ENCODE measurements around the gene ZNF366.

ZNF366 gene

GRCh38 chr5:72455476-72455875 lies 51.7 kb downstream of the ZNF366 start:
- H3K4me3 ChIP-seq (ENCODE audit: low read depth, low read length) = no peak overlapping the region
- H3K27me3 ChIP-seq (ENCODE audit: insufficient read depth, low read length) = no peaks in the 10 kb centered on the region
- no peaks in the 10 kb centered on the region for H3K79me2 ChIP-seq (ENCODE audit: control insufficient read depth, insufficient read depth, low read length, unreplicated experiment)
- H3K4me1 ChIP-seq (ENCODE audit: control insufficient read depth, insufficient read depth, low read length, unreplicated experiment) = peaks cover 32% of the 10 kb centered on the region
- H2AFZ ChIP-seq (ENCODE audit: low read length, unreplicated experiment) = no peak overlapping the region
- H3K27ac ChIP-seq (ENCODE audit: low read depth, low read length) = no peak overlapping the region
- H3K36me3 ChIP-seq (ENCODE audit: insufficient read depth, low read length) = no peaks in the 10 kb centered on the region

- Histone ChIP-seq H3K27ac (ENCODE audit: low read depth, low read length) (no peak overlapping the region), H3K4me1 (ENCODE audit: control insufficient read depth, insufficient read depth, low read length, unreplicated experiment) (peaks cover 32% of the 10 kb centered on the region), H3K4me3 (ENCODE audit: low read depth, low read length) (no peak overlapping the region), H3K79me2 (ENCODE audit: control insufficient read depth, insufficient read depth, low read length, unreplicated experiment) (no peaks in the 10 kb centered on the region), H3K36me3 (ENCODE audit: insufficient read depth, low read length) (no peaks in the 10 kb centered on the region), H2AFZ (ENCODE audit: low read length, unreplicated experiment) (no peak overlapping the region), H3K27me3 (ENCODE audit: insufficient read depth, low read length) (no peaks in the 10 kb centered on the region)
Observed at GRCh38 chr5:72454996-72455395, 52.2 kb downstream of the ZNF366 start.

- H3K27ac ChIP-seq (ENCODE audit: low read depth, low read length) = peak overlapping the region; percentile 99
- H2AFZ ChIP-seq (ENCODE audit: low read length, unreplicated experiment) = peak overlapping the region; percentile 89
- peaks cover 32% of the 10 kb centered on the region for H3K4me1 ChIP-seq (ENCODE audit: control insufficient read depth, insufficient read depth, low read length, unreplicated experiment)
Observed at GRCh38 chr5:72453246-72453775, 53.9 kb downstream of the ZNF366 start.

GRCh38 chr5:72452515-72453245 lies 54.5 kb downstream of the ZNF366 start:
- Histone ChIP-seq H3K36me3 (ENCODE audit: insufficient read depth, low read length) (no peaks in the 10 kb centered on the region), H3K27me3 (ENCODE audit: insufficient read depth, low read length) (no peaks in the 10 kb centered on the region), H2AFZ (ENCODE audit: low read length, unreplicated experiment) (peak overlapping the region; percentile 89), H3K4me1 (ENCODE audit: control insufficient read depth, insufficient read depth, low read length, unreplicated experiment) (peaks cover 32% of the 10 kb centered on the region), H3K4me3 (ENCODE audit: low read depth, low read length) (peak overlapping the region; percentile 57), H3K79me2 (ENCODE audit: control insufficient read depth, insufficient read depth, low read length, unreplicated experiment) (no peaks in the 10 kb centered on the region), H3K27ac (ENCODE audit: low read depth, low read length) (peak overlapping the region; percentile 99)

More at GRCh38 chr5:72453246-72453775, 53.9 kb downstream of the ZNF366 start:
- H3K79me2 ChIP-seq (ENCODE audit: control insufficient read depth, insufficient read depth, low read length, unreplicated experiment) = no peaks in the 10 kb centered on the region
- no peaks in the 10 kb centered on the region for H3K36me3 ChIP-seq (ENCODE audit: insufficient read depth, low read length)
- peak overlapping the region; percentile 57; the same call in 1 of the 2 replicates for H3K4me3 ChIP-seq (ENCODE audit: low read depth, low read length)
- no peaks in the 10 kb centered on the region for H3K27me3 ChIP-seq (ENCODE audit: insufficient read depth, low read length)

GRCh38 chr5:72451741-72452505 lies 55.3 kb downstream of the ZNF366 start:
- peak overlapping the region; percentile 89 for H2AFZ ChIP-seq (ENCODE audit: low read length, unreplicated experiment)
- H3K36me3 ChIP-seq (ENCODE audit: insufficient read depth, low read length) = no peaks in the 10 kb centered on the region
- no peaks in the 10 kb centered on the region for H3K27me3 ChIP-seq (ENCODE audit: insufficient read depth, low read length)
- H3K4me3 ChIP-seq (ENCODE audit: low read depth, low read length) = peak overlapping the region; percentile 57
- peak overlapping the region; percentile 99 for H3K27ac ChIP-seq (ENCODE audit: low read depth, low read length)
- H3K79me2 ChIP-seq (ENCODE audit: control insufficient read depth, insufficient read depth, low read length, unreplicated experiment) = no peaks in the 10 kb centered on the region
- H3K4me1 ChIP-seq (ENCODE audit: control insufficient read depth, insufficient read depth, low read length, unreplicated experiment) = peaks cover 32% of the 10 kb centered on the region

- Histone ChIP-seq H3K4me3 (ENCODE audit: low read depth, low read length) (no peak overlapping the region), H3K4me1 (ENCODE audit: control insufficient read depth, insufficient read depth, low read length, unreplicated experiment) (peaks cover 33% of the 10 kb centered on the region), H3K27ac (ENCODE audit: low read depth, low read length) (no peak overlapping the region), H3K79me2 (ENCODE audit: control insufficient read depth, insufficient read depth, low read length, unreplicated experiment) (no peaks in the 10 kb centered on the region), H3K27me3 (ENCODE audit: insufficient read depth, low read length) (no peaks in the 10 kb centered on the region), H2AFZ (ENCODE audit: low read length, unreplicated experiment) (no peak overlapping the region), H3K36me3 (ENCODE audit: insufficient read depth, low read length) (no peaks in the 10 kb centered on the region)
Observed at GRCh38 chr5:72448368-72448767, 58.8 kb downstream of the ZNF366 start.

- no peak overlapping the region for H3K4me3 ChIP-seq (ENCODE audit: low read depth, low read length)
- H2AFZ ChIP-seq (ENCODE audit: low read length, unreplicated experiment) = no peak overlapping the region
- H3K36me3 ChIP-seq (ENCODE audit: insufficient read depth, low read length) = no peaks in the 10 kb centered on the region
- H3K27me3 ChIP-seq (ENCODE audit: insufficient read depth, low read length) = no peaks in the 10 kb centered on the region
- H3K4me1 ChIP-seq (ENCODE audit: control insufficient read depth, insufficient read depth, low read length, unreplicated experiment) = peaks cover 27% of the 10 kb centered on the region
- H3K79me2 ChIP-seq (ENCODE audit: control insufficient read depth, insufficient read depth, low read length, unreplicated experiment) = no peaks in the 10 kb centered on the region
- H3K27ac ChIP-seq (ENCODE audit: low read depth, low read length) = no peak overlapping the region
Observed at GRCh38 chr5:72447751-72448150, 59.5 kb downstream of the ZNF366 start.

- H3K27me3 ChIP-seq (ENCODE audit: insufficient read depth, low read length) = no peaks in the 10 kb centered on the region
- H3K4me1 ChIP-seq (ENCODE audit: control insufficient read depth, insufficient read depth, low read length, unreplicated experiment) = peaks cover 26% of the 10 kb centered on the region
- no peaks in the 10 kb centered on the region for H3K79me2 ChIP-seq (ENCODE audit: control insufficient read depth, insufficient read depth, low read length, unreplicated experiment)
- H3K27ac ChIP-seq (ENCODE audit: low read depth, low read length) = no peak overlapping the region
- H3K4me3 ChIP-seq (ENCODE audit: low read depth, low read length) = no peak overlapping the region
- no peaks in the 10 kb centered on the region for H3K36me3 ChIP-seq (ENCODE audit: insufficient read depth, low read length)
- H2AFZ ChIP-seq (ENCODE audit: low read length, unreplicated experiment) = no peak overlapping the region
Observed at GRCh38 chr5:72445969-72446368, 61.2 kb downstream of the ZNF366 start.

- Histone ChIP-seq H3K27me3 (ENCODE audit: insufficient read depth, low read length) (no peaks in the 10 kb centered on the region), H3K4me3 (ENCODE audit: low read depth, low read length) (no peak overlapping the region), H3K27ac (ENCODE audit: low read depth, low read length) (no peak overlapping the region), H3K4me1 (ENCODE audit: control insufficient read depth, insufficient read depth, low read length, unreplicated experiment) (peaks cover 27% of the 10 kb centered on the region), H2AFZ (ENCODE audit: low read length, unreplicated experiment) (no peak overlapping the region), H3K36me3 (ENCODE audit: insufficient read depth, low read length) (no peaks in the 10 kb centered on the region), H3K79me2 (ENCODE audit: control insufficient read depth, insufficient read depth, low read length, unreplicated experiment) (no peaks in the 10 kb centered on the region)
Observed at GRCh38 chr5:72443883-72444282, 63.3 kb downstream of the ZNF366 start.

- Histone ChIP-seq H3K27me3 (ENCODE audit: insufficient read depth, low read length) (no peaks in the 10 kb centered on the region), H3K27ac (ENCODE audit: low read depth, low read length) (peak overlapping the region; percentile 87), H2AFZ (ENCODE audit: low read length, unreplicated experiment) (peak overlapping the region; percentile 53), H3K36me3 (ENCODE audit: insufficient read depth, low read length) (no peaks in the 10 kb centered on the region), H3K4me1 (ENCODE audit: control insufficient read depth, insufficient read depth, low read length, unreplicated experiment) (peaks cover 28% of the 10 kb centered on the region), H3K79me2 (ENCODE audit: control insufficient read depth, insufficient read depth, low read length, unreplicated experiment) (no peaks in the 10 kb centered on the region), H3K4me3 (ENCODE audit: low read depth, low read length) (peak overlapping the region; percentile 6; the same call in 1 of the 2 replicates)
Observed at GRCh38 chr5:72441862-72442540, 65.2 kb downstream of the ZNF366 start.
